Right lung (tissue), 5 donors: Measurements from ENCODE around the gene BTG4. TPM values are rescaled to one million over a fixed set of nuclear protein-coding genes. Genes with fewer than 3 reads are reported as not detected.

Experiments used
- DNase-seq, 2 donors: peaks; one replicate each; pipeline ENCODE4 v3.0.0-alpha.2; 2013
- polyA plus RNA-seq, 5 donors: library from polyadenylated mRNA; unstranded; fragments of 120-200 nt; gene quantifications; one replicate each; pipeline versions ENCODE4 v1.2.1 to v1.2.3, GENCODE V29; 2013; ENCODE audit warnings: inconsistent platforms in 1 of 5, low replicate concordance in 1 of 5; ENCODE audit not compliant: insufficient read length in 5 of 5, insufficient read depth in 1 of 5

BTG4 gene
- polyA plus RNA-seq, 5 donors: 0.11 to 0.52 (median 0.18) TPM; not detected in 2

DNA sequence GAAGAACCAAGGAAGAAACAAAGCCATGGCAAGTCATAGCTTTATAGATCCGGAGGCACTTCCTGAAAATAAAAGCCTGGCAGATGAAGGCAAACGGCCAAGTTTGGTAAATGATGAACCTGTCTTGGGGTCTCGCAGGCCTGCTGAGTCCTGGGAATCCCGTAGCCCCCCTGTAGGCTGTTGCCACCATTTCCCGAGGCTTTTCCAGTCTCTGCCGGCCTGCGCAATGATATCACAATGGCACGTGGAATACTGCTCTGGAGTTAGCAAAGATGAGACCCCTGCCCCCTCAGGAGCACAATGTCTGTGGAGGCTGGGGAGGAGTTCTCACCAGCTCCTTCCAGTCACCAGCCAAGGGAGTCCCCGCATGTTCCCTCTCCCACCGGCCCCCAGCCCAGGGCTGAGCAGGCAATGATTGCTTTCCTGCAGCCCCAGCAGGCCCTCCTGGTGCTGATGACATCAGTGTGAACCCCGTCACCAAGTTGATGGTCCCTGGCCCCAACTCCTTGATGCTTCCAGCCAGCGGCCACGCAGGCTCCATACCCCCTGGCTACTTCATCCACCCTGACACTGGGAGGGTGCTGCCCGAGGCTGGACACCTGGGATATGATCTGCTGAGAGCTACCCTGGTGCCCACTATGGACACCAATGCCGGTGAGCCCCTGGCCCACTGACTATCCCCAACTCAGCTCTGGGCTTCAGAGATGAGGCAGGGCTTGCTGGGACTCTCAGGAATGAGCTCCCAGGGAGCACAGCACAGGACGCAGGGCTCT, 55.9 kb downstream of the BTG4 start:
- DNase-seq: no peak

DNA sequence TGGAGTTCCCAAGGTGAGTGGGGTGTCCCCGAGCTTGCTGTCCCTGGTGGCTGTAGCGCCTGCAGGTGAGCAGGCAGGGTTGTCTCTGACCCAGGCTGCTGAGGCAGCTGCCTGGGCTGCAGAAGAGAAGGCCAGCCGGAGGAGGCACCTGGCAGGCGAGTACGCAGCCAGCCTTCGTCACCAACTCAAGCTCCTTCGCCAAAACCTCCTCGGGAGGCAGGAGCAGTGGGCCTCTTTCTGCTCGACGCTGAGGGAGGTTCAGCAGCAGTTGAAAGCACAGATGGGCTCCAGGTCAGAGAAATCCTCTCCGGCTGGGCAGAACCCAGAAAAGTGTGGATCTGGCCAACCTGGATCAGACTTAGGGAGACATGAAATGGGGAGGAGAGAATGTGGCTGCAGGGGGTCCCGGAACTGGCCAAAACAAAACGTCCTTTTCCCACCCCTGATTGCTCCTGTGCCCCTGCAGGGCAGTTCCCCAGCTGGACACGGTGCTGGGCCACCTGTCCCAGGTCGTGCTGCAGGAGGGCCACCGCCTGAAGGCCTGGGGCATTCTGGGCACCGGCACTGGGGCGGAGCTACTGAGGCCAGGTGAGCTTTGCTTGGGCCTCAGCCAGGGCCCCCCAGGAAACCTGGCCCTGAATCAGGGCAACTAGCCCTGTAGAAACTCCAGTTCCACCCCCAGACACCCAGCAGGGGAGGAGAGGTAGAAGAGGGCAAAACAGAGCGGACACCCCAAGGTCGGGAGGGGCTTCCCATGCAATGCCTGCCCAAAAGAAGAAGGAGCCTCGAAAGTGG, 56.7 kb downstream of the BTG4 start:
- DNase-seq: no peak

DNA sequence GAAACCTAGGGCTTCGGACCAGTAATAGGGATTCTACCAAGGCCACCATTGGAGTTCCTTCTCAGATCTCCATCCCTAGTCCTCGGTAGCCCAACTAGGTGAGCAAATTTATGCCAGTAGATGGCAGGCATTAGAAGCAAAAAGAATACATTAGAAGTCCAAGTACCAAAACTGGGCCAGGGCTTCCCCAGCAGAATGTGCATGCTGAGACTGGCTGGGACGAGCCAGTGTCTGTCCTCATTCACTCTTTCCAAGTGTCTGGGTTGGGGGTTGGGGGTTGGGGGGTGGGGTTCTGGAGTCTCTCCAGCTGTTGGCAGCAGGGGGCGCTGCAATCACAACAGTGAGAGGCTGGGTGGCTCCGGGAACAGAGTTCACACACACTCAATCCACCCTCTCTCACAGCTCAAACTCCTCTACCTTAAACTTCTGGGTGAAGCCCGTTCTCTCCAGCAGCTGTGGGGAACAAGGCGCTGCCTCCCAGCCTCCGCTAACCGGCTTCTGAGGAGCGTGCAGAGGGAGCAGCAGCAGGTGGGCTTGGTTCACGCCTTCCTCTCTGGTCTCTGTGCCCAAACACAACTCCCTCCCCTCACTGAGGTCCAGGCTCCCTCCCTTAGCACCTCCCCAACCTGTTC, 57.5 kb downstream of the BTG4 start:
- DNase-seq: no peak

DNA sequence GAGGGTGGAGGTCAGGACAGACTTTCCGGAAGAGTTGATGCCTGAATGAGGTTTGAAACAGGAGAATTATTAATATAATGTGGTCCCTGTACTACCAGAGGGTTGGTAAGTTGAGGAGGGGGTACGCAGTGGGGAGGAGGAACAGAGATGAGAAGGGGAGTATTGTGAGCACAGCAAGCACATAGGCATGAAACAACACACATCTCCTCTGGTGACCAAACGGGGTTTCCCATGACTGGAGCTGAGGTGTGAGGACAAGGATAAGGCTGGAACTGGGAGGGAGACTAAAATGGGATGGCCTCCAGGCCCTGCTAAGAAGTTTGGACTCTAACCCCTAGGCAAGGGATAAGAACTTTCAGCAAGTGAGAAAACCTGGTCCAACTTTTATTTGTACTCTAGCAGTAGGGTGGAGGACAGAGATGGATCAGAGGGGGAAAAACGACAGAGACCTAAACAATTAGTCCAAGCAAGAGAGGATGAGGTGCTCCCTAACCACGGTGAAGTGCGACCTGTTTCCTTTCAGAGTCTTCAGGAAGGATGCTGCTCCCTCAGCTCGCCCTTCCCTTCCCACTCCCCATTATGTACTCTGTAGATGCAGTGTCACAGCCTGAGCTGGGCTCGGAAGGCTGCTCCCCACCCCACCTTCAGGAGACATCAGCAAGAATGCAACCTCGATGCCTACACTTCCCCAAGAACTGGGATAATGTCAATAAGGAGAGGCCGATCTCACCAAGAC, 59.2 kb downstream of the BTG4 start:
- DNase-seq: no peak

DNA sequence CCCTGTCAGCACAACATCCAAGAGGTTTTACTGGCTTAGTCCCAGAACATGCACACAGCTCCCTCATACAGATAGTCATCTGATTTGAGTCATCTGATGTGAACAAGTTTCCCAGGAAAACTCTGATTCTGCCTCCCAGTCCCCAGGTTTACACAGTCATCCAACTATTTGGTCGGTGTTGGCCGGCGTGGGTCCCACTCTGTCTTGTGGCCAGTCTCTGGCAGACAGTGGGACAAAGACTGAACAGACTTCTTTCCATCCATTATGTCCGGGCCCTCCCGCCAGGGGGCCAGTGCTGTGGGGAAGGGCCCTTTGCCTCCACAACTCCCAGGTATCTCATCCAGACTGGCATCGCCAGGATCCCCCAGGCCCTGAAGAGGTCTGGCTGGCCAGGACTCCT, 60.0 kb downstream of the BTG4 start:
- no peak for DNase-seq

DNA sequence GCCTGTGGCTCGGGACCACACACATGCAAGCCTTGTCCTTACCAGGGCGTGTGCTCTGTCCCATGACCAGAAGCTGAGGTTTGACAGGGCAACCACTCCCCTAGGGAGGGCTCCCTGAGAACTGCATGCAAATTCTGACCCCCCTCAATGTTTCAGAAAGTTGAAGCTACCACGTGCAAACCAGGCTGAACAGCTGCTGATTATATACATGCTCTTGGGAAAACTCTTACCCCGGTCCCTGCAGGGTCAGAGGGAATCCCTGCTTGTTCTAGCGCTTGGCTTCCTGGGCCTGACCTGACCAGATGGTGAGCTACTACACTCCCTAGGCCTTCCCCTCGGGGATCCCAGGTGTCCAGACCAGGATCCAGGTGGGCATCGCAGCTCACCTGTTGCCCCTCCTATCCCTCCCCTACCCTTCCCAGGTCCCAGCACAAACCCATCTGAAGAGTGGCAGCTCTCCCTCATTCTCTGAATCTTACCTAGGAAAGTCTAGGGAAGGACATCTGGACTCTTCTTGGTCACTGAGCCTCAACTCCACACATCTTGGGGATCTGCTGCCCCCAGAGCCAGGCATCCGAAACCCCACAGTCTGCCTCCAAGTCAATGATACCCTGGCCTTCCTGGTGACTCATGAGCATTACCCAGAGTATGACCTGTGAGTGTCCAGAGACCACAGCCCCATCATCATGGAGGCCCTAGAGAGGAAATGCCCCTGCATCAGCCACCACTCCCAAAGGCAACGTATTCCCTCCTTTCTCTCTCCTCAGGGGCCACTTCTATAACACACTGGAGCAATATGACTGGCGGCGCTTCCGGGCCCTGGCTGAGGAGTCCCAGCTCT, 61.5 kb downstream of the BTG4 start:
- no peak for DNase-seq

DNA sequence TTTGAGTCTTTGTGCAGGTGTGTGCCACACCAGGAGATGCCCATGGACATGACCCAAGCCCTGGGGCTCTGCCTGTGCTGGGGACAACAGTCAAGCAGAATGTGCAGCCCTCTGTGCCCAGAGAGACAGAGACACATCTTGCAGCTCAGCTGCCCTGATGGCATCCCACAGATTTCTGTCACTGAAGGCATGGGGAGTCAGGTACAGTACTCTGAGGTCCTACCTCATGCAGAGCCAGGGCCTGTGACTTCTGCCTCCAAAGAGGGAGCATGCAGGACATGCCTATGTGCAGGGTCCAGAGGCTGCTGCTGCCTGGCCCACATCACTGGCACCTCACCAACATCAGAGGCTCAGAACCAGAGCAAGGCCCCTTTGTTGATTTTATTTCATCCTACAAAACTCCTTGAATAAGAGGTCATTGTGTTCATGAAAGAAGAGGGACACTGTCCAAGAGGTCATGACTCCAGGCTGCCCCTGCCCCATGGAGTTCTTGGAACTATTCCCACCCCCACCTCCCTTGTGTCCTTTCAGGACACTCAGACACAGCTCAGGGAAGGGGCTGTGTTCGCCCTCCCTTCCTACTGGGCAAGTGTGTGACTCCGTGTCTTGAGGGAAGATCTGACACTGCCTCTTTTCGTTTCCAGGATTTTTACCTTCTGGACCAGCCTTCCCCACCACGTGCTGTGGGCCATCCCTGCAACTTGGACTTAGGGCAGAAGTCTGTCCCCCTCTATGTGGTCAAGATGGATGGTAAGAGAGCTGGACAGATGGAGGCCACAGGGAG, 62.3 kb downstream of the BTG4 start:
- DNase-seq: no peak

DNA sequence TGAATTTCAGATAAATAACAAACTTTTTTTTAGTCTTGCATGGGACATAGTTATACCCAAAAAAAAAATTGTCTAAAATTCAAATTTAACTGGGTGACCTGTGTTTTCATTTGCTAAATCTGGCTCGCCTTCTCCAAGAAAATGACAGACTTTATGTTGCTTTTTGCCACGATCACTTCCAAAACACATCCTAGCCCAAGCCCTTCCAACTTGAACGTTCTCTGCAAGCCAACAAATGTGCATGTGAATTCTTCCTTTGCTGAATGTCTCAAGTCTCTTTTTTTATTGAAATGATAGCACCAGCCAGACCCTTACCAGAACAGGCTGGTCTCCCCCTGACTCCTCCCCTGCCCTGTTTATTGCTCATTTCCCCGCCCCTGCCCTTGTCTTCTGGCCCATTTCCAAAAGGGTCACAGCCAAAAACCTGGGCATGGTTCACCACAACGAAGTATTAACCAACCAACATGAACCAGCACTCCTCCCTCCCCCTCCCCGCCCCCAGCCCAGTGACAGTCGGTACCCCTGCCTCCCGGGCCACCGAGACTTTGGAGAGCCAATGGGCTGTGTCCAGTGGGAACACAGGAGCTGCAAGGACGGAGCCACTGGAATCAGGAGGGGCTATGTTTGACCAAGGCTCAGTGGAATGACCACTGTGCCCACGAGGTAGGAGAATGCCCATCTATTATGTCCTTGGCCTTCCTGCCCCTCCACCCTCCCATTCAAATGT, 63.2 kb downstream of the BTG4 start:
- DNase-seq: no peak

DNA sequence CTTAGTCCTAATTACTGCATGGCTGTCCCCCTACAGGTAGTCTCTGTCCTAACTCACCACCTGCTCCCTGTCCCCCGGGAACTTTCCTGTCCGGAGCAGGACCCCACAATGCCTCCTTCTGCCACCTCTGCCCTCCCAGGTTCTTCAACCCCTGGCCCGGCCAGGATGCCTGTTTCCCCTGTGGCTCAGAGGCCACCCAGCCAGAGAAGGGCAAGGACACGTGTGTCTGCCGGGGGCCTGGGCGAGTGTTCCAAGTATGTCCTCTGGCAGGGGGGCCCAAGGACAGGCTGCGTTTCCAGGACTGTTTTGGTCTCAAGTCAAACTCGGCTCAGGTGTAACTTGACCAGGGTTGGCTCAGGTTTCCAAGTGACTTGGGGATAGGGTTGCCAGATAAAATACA, 63.8 kb downstream of the BTG4 start:
- DNase-seq: no peak

DNA sequence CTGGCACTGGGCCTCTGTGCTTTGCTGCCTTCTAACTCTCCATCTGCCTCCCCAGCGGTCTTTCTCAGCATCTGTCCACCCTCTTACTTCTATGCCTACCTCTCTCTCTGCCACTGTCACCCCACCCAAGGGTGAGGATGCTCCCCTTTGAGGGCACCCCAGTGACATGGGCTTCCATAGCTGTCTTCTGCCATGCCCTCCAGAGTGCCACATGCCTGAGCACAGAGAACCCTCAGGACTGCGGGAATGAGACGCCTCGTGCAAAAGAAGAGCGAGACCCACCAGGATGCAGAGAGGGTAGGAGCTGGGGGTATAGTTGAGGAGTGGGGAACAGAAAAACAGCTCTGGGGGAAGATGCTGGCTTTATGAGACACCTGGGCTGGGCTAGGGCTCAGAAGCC, 64.3 kb downstream of the BTG4 start:
- DNase-seq: no peak

DNA sequence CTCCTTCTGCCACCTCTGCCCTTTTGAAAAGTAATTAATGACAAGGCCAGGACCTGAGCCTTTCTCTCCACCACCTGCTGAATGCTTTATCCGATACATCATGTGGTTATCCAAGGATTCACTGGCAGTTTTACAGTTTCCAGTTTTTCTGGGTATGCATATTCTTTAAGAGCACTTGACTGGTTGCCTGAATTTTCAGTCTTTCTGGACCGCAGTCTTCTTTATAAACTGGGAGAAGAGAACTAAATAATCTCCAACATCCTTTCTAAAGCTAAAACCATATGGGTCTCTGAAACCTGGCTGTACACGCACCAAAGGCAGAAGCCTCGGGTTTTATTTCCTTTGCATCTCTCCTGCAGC, 65.1 kb downstream of the BTG4 start:
- no peak for DNase-seq

DNA sequence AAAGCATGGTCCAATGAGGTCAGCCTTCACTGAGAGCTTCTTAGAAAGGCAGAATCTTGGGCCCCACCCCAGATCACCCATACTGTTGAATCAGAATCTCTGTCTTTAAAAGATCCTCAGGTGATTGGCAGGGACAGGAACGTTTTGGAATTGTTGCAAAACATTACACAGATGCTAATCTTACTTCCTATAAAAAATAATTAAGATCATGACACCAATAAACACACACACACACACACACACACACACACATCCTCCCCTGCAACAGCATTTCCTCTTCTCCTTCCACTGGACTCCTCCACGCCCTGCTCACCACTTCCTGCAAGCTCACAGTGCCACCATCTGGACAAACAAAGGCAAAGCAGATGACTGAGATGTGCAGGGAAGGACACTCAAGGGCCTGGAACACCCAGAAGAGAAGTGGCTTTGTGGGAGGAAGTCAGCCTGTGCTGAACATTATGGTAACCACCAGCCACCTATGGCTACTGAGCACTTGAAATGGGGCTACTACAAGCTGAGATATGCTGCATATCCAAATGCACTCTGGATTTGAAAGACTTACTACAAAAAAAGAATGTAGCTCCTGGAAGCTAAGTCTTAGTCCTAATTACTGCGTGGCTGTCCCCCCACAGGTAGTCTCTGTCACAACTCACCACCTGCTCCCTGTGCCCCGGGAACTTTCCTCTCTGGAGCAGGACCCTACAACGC, 65.6 kb downstream of the BTG4 start:
- DNase-seq: peak; percentile 74 to 83

DNA sequence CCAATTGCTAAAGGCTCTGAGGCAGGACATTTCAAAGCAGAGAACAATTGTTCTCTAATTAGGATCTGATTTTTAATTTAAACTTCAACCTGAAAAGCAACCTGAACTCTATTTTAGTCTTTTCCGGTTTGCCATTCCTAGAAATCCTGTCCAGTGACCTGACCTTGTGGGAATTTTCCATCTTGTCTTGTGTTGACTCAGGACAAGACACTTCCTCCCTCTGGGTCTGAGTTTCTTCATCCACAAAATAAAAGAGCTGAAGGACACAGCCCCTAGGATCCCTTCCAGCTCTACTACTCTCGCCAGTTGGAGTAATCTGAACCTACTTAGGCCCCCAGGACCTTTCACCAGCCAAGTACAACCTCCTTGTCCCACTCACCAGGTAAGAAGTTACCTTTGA, 66.6 kb downstream of the BTG4 start:
- DNase-seq: no peak

Other genes with a start within 250 kb of the BTG4 start
- gene POU2AF3, start 213.8 kb downstream of the BTG4 start, polyA plus RNA-seq: 10 to 100 TPM in 3 of 5 donors, 1 to 10 TPM in 2; 8.0 to 18.8 (median 11.6) TPM
- gene POU2AF1, start 133.1 kb downstream of the BTG4 start, polyA plus RNA-seq: 1 to 10 TPM in 1 of 5 donors, under 1 TPM in 4; 0.33 to 1.1 (median 0.91) TPM
- 10 to 100 TPM in 3 of 5 donors, 1 to 10 TPM in 2; 2.9 to 14.6 (median 11.4) TPM for gene HOATZ, start 2.4 kb upstream of the BTG4 start, polyA plus RNA-seq
- gene LAYN, start 28.3 kb upstream of the BTG4 start, polyA plus RNA-seq: 10 to 100 TPM; 11.5 to 18.7 (median 16.9) TPM
- 10 to 100 TPM; 23.2 to 33.7 (median 25.4) TPM for gene SIK2, start 90.1 kb upstream of the BTG4 start, polyA plus RNA-seq